Inflammatory macrophage treated with lipopolysaccharide for 4 hours (primary cell): ENCODE results near the gene FHIP1B.
A peak's percentile ranks its signal among the peaks of the same experiment; 100 is the strongest.
"Not testable (repeated sequence)": the region's sequence is repeated elsewhere in the genome, so short reads cannot be mapped to it uniquely, and the experiment has no call there.

Experiments used
- DNase-seq: peaks from one replicate; pipeline ENCODE4 v3.0.0-alpha.2; 2020

Gene FHIP1B

GRCh38 chr11:6234387-6235107 lies at the start of gene FHIP1B:
Gene FHIP1B (minus strand): TSS chr11:6234636. CDS start chr11:6224516, 10,120 bp downstream.
- peak; percentile 100 for DNase-seq

DNA sequence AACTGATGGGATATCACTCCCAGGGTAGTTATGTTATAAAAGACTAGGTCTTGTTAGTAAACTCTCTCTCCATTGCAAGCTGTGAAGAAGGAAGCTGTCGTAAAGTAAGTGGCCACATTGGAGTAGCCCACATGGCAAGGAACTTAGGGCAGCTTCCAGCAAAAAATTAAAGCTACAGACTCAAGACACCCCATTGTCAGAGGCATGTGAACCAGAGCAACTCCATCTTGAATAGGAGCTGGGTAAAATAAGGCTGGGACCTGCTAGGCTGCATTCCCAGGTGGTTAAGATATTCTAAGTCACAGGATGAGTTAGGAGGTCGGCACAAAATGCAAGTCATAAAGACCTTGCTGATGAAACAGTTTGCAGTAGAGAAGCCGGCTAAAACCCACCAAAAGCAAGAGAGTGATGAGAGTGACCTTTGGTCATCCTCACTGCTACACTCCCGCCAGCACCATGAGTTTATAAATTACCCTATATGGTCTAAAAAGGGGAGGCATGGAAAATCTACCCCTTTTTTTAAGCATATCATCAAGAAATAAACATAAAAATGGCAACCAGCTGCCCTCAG lies 49.1 kb upstream of the FHIP1B start:
- DNase-seq = no peak

- DNase-seq = not testable (repeated sequence)
Measured at GRCh38 chr11:6280809-6281208, 46.4 kb upstream of the FHIP1B start.

GRCh38 chr11:6273188-6273587 lies 38.8 kb upstream of the FHIP1B start:
- no peak for DNase-seq

DNA sequence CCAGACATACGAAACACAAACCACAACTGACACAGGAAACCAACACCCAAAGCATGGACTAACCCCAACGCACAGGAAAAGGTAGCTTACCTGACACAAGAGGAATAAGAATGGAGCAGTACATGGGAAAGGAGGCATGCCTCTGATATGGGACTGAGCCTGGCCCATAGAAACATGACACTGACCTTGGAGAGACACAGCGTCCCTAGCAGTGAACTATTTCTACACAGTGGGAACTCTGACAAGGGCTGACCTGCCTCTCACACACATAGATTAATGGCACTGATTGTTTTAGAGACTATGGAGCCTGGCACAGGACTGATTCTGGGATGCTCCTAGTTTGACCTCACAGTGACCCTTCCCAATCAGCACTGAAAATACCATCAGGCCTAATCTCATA lies 37.2 kb upstream of the FHIP1B start:
- DNase-seq = no peak

GRCh38 chr11:6270584-6271246 lies 36.3 kb upstream of the FHIP1B start:
- DNase-seq = no peak

DNA sequence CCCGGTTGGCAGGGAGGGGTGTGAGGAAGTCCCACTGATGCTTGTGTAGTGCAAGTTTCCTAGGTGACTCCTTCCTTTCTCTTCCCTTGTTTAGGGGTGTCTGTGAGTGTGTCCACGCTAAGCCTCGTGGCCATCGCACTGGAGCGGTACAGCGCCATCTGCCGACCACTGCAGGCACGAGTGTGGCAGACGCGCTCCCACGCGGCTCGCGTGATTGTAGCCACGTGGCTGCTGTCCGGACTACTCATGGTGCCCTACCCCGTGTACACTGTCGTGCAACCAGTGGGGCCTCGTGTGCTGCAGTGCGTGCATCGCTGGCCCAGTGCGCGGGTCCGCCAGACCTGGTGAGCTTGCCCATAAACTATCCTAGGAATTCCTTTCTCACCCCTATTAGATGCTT lies 35.6 kb upstream of the FHIP1B start:
- DNase-seq = no peak

GRCh38 chr11:6268820-6269219 lies 34.4 kb upstream of the FHIP1B start:
- DNase-seq = peak; percentile 34

DNA sequence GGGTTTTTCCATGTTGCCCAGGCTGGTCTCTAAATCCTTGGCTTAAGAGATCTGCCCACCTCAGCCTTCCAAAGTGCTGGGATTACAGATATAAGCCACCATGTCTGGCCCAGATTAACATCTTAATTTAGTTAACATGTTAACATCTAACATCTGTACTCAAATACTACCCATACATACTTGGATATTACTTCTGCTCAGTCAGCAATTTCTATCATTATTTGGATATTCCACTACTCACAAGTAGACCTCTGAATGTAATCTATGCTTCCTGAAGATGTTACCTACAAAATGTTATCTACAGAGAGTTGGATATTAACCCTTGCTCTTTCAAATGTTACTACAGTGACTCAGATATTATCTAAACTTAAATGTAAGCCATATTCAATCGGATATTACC lies 29.2 kb upstream of the FHIP1B start:
- no peak for DNase-seq

DNA sequence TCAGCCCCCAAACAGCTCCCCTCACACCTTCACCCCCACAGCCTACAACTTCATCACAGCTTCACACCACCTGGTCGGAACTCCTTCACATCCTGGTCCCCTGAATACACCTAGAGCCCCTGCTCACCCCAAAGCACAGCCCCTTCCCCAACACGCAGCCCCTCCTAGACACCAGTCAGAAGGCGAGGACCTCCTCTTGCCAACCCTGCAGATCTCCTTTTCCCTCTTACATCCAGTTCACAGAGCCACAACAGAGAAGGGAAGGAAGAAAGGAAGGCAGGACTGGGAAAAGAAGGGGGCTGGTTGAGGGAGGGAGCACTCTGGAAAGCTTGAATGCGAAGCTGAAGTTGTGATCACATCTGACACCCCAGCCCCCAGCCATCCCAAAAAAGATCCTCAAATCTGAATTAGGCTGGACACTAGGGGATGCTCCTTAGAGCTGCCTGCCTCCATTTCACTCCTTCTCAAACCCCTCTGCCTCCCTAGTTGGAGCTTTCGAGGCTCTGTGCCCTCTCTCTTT lies 25.8 kb upstream of the FHIP1B start:
- DNase-seq = no peak

GRCh38 chr11:6258571-6259081 lies 24.2 kb upstream of the FHIP1B start:
- DNase-seq = peak; percentile 19

GRCh38 chr11:6258141-6258540 lies 23.7 kb upstream of the FHIP1B start:
- DNase-seq = no peak

- no peak for DNase-seq
Measured at GRCh38 chr11:6253197-6253596, 18.8 kb upstream of the FHIP1B start.

GRCh38 chr11:6251990-6252473 lies 17.6 kb upstream of the FHIP1B start:
- DNase-seq = no peak

GRCh38 chr11:6251120-6251733 lies 16.8 kb upstream of the FHIP1B start:
- DNase-seq = peak; percentile 48

DNA sequence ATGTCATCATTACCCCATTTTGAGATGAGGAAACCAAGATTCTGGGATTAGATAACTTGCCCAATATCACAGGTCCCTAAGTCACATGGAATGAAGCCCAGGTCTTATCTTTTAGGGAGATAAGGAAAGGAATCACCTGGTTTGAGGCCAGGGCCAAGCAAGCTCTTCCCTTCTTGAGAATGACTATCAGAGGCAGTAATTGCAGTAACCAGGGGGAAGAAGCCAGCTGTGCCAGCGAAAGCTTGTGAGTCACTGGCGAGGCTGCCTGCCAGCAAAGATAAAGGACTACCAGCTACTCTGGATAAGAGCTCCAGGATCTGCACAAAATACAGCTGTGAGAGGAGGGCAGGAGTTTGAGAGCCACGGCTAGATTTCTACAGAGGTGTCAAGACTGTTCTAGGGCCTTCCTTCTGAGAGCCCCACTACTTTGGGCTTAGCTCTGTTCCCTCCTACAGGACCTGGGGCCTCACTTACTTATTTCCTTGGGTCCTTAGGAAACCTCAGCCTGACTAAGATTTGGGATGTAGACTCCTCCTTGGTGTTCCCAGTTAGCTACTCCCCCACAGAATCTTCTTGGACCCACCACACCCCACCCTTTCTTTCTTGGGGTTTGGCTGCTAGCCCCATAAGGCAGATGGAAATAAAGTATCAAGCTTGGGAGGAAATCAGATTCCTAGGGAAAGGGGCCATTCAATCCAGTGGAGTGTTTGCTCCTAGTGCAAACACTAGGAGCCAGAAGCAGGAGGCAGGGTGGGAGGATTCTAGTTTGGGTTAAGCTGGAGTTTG lies 15.5 kb upstream of the FHIP1B start:
- no peak for DNase-seq

DNA sequence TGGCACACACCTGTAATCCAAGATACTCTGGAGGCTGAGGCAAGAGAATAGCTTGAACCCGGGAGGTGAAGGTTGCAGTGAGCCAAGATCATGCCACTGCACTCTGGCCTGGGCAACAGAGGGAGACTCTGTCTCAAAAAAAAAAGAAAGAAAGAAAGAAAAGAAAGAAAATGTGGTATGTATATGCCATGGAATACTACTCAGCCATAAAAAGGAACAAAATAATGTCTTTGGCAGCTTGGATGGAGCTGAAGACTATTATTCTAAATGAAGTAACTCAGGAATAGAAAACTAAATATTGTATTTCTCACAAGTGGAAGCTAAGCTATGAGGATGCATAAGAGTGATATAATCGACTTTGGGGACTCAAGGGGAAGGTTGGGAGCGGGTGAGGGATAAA lies 14.5 kb upstream of the FHIP1B start:
- not testable (repeated sequence) for DNase-seq

GRCh38 chr11:6248248-6248647 lies 13.8 kb upstream of the FHIP1B start:
- peak; percentile 24 for DNase-seq

GRCh38 chr11:6245536-6245935 lies 11.1 kb upstream of the FHIP1B start:
- DNase-seq = no peak

GRCh38 chr11:6241316-6241715 lies 6.9 kb upstream of the FHIP1B start:
- no peak for DNase-seq

DNA sequence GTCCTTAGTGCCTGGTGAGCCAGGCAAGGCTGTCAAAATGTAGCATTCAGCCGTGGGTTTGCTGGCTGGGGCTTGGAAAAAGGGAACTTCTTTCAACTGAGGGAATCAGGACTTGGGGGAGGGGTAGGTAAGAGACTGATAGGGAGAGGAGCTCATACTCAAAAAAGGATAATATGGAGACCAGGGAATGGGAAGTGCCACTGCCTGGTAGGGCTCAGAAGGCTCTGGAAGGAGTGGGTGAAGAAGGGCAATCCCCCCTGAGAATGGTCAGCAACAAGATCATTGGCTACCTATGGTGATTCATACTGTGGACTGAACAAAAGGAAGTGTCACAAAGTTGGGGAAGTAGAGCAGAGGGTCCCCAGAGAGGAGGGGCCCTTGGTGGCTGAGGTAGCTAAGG lies 6.3 kb upstream of the FHIP1B start:
- DNase-seq = peak; percentile 29

DNA sequence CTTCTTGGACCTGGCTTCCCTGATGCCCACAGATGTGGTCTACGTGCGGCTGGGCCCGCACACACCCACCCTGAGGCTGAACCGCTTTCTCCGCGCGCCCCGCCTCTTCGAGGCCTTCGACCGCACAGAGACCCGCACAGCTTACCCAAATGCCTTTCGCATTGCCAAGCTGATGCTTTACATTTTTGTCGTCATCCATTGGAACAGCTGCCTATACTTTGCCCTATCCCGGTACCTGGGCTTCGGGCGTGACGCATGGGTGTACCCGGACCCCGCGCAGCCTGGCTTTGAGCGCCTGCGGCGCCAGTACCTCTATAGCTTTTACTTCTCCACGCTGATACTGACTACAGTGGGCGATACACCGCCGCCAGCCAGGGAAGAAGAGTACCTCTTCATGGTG lies 5.7 kb upstream of the FHIP1B start:
- DNase-seq = no peak
